IMR-90 (cell line): ENCODE data around the gene CAPN2. TPM values are rescaled to one million over a fixed set of nuclear protein-coding genes. Genes with fewer than 3 reads are reported as not detected.

Experiments used
- ATAC-seq: fragments of 200-7000 bp; cut with Tn5 transposase; 2 replicates; pipeline ENCODE4 v1.9.1; 2020; ENCODE audit warnings: low read depth, mild to moderate bottlenecking, moderate library complexity
- BruUV-seq: library from RNA; stranded (reverse); fragments of 400-500 nt; replicated peaks from 2 replicates; lab custom pipeline; 2021; lab: Mats Ljungman, UMichigan
- CTCF ChIA-PET: fragments of 300-600 bp; formaldehyde crosslinking; extraction: SDS; loops from one replicate; lab custom pipeline; 2021; ENCODE audit warnings: antibody characterized with exemption; lab: Yijun Ruan, JAX
- POLR2A ChIA-PET: fragments of 300-600 bp; sonication (Branson Sonifier 250); formaldehyde crosslinking; loops from one replicate; lab custom pipeline; 2022; ENCODE audit warnings: antibody characterized with exemption; ENCODE audit not compliant: unreplicated experiment; lab: Charles Lee
- DNase-seq: peaks from one replicate; pipeline ENCODE4 v3.0.0; 2013
- H2AFZ ChIP-seq: replicated peaks from 2 replicates; pipeline ENCODE3; 2013; ENCODE audit warnings: low read length, mild to moderate bottlenecking; ENCODE audit not compliant: poor library complexity
- H2AK5ac ChIP-seq: 2 replicates; pipeline ENCODE4 v1.6.1; 2013; ENCODE audit warnings: low read depth, low read length, inconsistent platforms
- H2AK9ac ChIP-seq: replicated peaks from 2 replicates; pipeline ENCODE3; 2013; ENCODE audit warnings: mild to moderate bottlenecking, low read depth, low read length, moderate library complexity; ENCODE audit not compliant: poor library complexity
- H2BK120ac ChIP-seq: 2 replicates; pipeline ENCODE4 v1.6.1; 2013; ENCODE audit warnings: low read depth, low read length, inconsistent platforms
- H2BK15ac ChIP-seq: 3 replicates; pipeline ENCODE4 v1.6.1; 2013; ENCODE audit warnings: low read depth, low read length, inconsistent platforms
- H2BK20ac ChIP-seq: 2 replicates; pipeline ENCODE4 v1.6.1; 2013; ENCODE audit warnings: low read depth, mild to moderate bottlenecking, inconsistent platforms, low read length, moderate library complexity
- H2BK5ac ChIP-seq: 2 replicates; pipeline ENCODE4 v1.6.1; 2013; ENCODE audit warnings: mild to moderate bottlenecking, low read depth, low read length, inconsistent platforms; ENCODE audit not compliant: poor library complexity, severe bottlenecking
- H3K14ac ChIP-seq: replicated peaks from 2 replicates; pipeline ENCODE4 v1.6.1; 2013; ENCODE audit warnings: low read depth, low read length, inconsistent platforms
- H3K18ac ChIP-seq: 2 replicates; pipeline ENCODE4 v1.6.1; 2013; ENCODE audit warnings: low read depth, low read length, control low read depth
- H3K23ac ChIP-seq: 2 replicates; pipeline ENCODE4 v1.6.1; 2013; ENCODE audit warnings: low read depth, low read length, inconsistent platforms
- H3K27ac ChIP-seq: 2 replicates; pipeline ENCODE4 v1.5.1; 2013; ENCODE audit warnings: mild to moderate bottlenecking, control low read depth, low read length; ENCODE audit not compliant: insufficient read depth
- H3K27me3 ChIP-seq: 2 replicates; pipeline ENCODE4 v1.6.1; 2013; ENCODE audit warnings: low read length; ENCODE audit not compliant: control insufficient read depth, insufficient read depth
- H3K36me3 ChIP-seq: 2 replicates; pipeline ENCODE4 v1.6.1; 2013; ENCODE audit warnings: low read length, mixed read lengths; ENCODE audit not compliant: control insufficient read depth, insufficient read depth
- H3K4ac ChIP-seq: 2 replicates; pipeline ENCODE4 v1.6.1; 2013; ENCODE audit warnings: low read depth, low read length, inconsistent platforms
- H3K4me1 ChIP-seq: 2 replicates; pipeline ENCODE4 v1.6.1; 2013; ENCODE audit warnings: low read length, mixed read lengths; ENCODE audit not compliant: control insufficient read depth, insufficient read depth
- H3K4me2 ChIP-seq: 2 replicates; pipeline ENCODE4 v1.6.1; 2013; ENCODE audit warnings: low read depth, mild to moderate bottlenecking, control low read depth, low read length, moderate library complexity
- H3K4me3 ChIP-seq: 2 replicates; pipeline ENCODE4 v1.5.1; 2013; ENCODE audit warnings: low read depth, mild to moderate bottlenecking, control low read depth, low read length, moderate library complexity; ENCODE audit not compliant: insufficient read depth
- H3K56ac ChIP-seq: 2 replicates; pipeline ENCODE4 v1.6.1; 2013; ENCODE audit warnings: low read length, inconsistent platforms; ENCODE audit not compliant: insufficient read depth; ENCODE audit errors: extremely low read depth
- H3K79me1 ChIP-seq, 2 experiments: 2 replicates each; pipeline ENCODE4 v1.6.1; 2013; ENCODE audit warnings: low read length in 2 of 2, inconsistent platforms in 1 of 2, low read depth in 1 of 2
- H3K9ac ChIP-seq: 2 replicates; pipeline ENCODE4 v1.6.1; 2013; ENCODE audit warnings: low read depth, low read length, control low read depth
- H3K9me1 ChIP-seq: 2 replicates; pipeline ENCODE4 v1.6.1; 2013; ENCODE audit warnings: low read length, inconsistent platforms; ENCODE audit not compliant: insufficient read depth
- H3K9me3 ChIP-seq: 2 replicates; pipeline ENCODE4 v1.6.1; 2013; ENCODE audit warnings: low read length; ENCODE audit not compliant: control insufficient read depth, insufficient read depth
- H4K20me1 ChIP-seq: 2 replicates; pipeline ENCODE4 v1.6.1; 2013; ENCODE audit warnings: low read length, inconsistent platforms; ENCODE audit not compliant: insufficient read depth
- H4K5ac ChIP-seq: 2 replicates; pipeline ENCODE4 v1.6.1; 2013; ENCODE audit warnings: mild to moderate bottlenecking, low read depth, low read length, control low read depth
- H4K8ac ChIP-seq, 2 experiments: 2 replicates each; pipeline ENCODE4 v1.6.1; 2013; ENCODE audit warnings: low read depth in 2 of 2, low read length in 2 of 2, control low read depth in 1 of 2, inconsistent platforms in 1 of 2
- H4K91ac ChIP-seq: 2 replicates; pipeline ENCODE4 v1.6.1; 2013; ENCODE audit warnings: low read depth, low read length, inconsistent platforms; ENCODE audit not compliant: insufficient read depth
- BHLHE40 ChIP-seq: fragments of 150-350 bp; IDR thresholded peaks from 2 replicates; pipeline ENCODE4 v1.6.1; 2016; ENCODE audit warnings: mild to moderate bottlenecking, low read depth, low read length
- CTCF ChIP-seq: conservative IDR thresholded peaks from 2 replicates; pipeline ENCODE4 v1.5.1; 2012; ENCODE audit warnings: mild to moderate bottlenecking, low read depth, low read length, improper control_type of control experiment
- FOS ChIP-seq: fragments of 150-350 bp; IDR thresholded peaks from 2 replicates; pipeline ENCODE4 v1.6.1; 2016; ENCODE audit warnings: low read depth, low read length
- MAFK ChIP-seq: IDR thresholded peaks from 2 replicates; pipeline ENCODE4 v1.6.1; 2012; ENCODE audit warnings: low read depth, low read length, improper control_type of control experiment
- MXI1 ChIP-seq: IDR thresholded peaks from 2 replicates; pipeline ENCODE4 v1.6.1; 2012; ENCODE audit warnings: low read depth, mild to moderate bottlenecking, low read length, moderate library complexity, borderline replicate concordance
- NFE2L2 ChIP-seq: fragments of 150-350 bp; IDR thresholded peaks from 2 replicates; pipeline ENCODE4 v1.6.1; 2016; ENCODE audit warnings: low read depth, mild to moderate bottlenecking, low read length
- RCOR1 ChIP-seq: IDR thresholded peaks from 2 replicates; pipeline ENCODE4 v1.6.1; 2012; ENCODE audit warnings: mild to moderate bottlenecking, low read length, improper control_type of control experiment; ENCODE audit not compliant: insufficient replicate concordance
- RFX5 ChIP-seq: IDR thresholded peaks from 2 replicates; pipeline ENCODE4 v1.8.0; 2012; ENCODE audit warnings: low read depth, mild to moderate bottlenecking, low read length, moderate library complexity
- SMC3 ChIP-seq: fragments of 150-350 bp; IDR thresholded peaks from 2 replicates; pipeline ENCODE4 v1.6.1; 2016; ENCODE audit warnings: low read depth, mild to moderate bottlenecking, antibody characterized with exemption, low read length, moderate library complexity
- USF2 ChIP-seq: fragments of 150-350 bp; IDR thresholded peaks from 2 replicates; pipeline ENCODE4 v1.6.1; 2017; ENCODE audit warnings: mild to moderate bottlenecking, antibody characterized with exemption, low read length, low read depth
- WGBS, 2 experiments: methylation state at CpG; one replicate each; pipeline versions ENCODE4 v1.1.5 to v1.1.7; 2013; ENCODE audit warnings: missing lambda C conversion rate in 2 of 2; ENCODE audit not compliant: insufficient read length in 1 of 2; ENCODE audit errors: extremely low coverage in 2 of 2; 5-methylcytosine and 5-hydroxymethylcytosine counted together
- dilution Hi-C: fragments of 300-500 bp; cut with HindIII; formaldehyde crosslinking; loops from one replicate; pipeline ENCODE4 v1.14.3; 2018; ENCODE audit warnings: low sequenced_read_pairs; ENCODE audit not compliant: unreplicated experiment
- in situ Hi-C: fragments of 300-500 bp; cut with MboI; formaldehyde crosslinking; loops from 3 replicates; pipeline ENCODE4 v1.14.3; 2019; ENCODE audit warnings: low sequenced_read_pairs, inconsistent platforms, mixed read lengths
- intact Hi-C: fragments of 100-400 bp; cut with micrococcal nuclease; formaldehyde crosslinking; loops from 2 replicates; pipeline ENCODE4 v1.10.0; 2022
- polyA plus RNA-seq, 3 experiments: library from polyadenylated mRNA; depleted of rRNA; stranded (reverse); fragments of >200 nt; gene quantifications; 2 replicates each; pipeline ENCODE4 v1.2.3, GENCODE V29; 2012; ENCODE audit warnings: low replicate concordance in 1 of 3
- total RNA-seq: library from RNA; depleted of rRNA; stranded (reverse); fragments of >200 nt; gene quantifications from 2 replicates; pipeline ENCODE4 v1.2.3, GENCODE V29; 2012

Gene CAPN2
- total and polyA plus RNA-seq, 2 of the 4 experiments (the other 2 are of a cell fraction) = 339 to 430 TPM

GRCh38 chr1:223674119-223674890, 38.0 kb upstream of the CAPN2 start:
- Histone ChIP-seq H3K23ac (no peak overlapping the region), H3K36me3 (no peaks in the 10 kb centered on the region), H3K4me2 (no peak overlapping the region), H3K27me3 (peaks cover 7% of the 10 kb centered on the region), H3K9me1 (no peaks in the 10 kb centered on the region), H3K79me1 (no peaks in the 10 kb centered on the region), H3K9ac (no peak overlapping the region), H4K8ac (no peak overlapping the region), H3K56ac (no peak overlapping the region), H3K9me3 (peaks cover 2% of the 10 kb centered on the region; the same call in 1 of the 2 replicates), H2BK5ac (no peak overlapping the region), H2AK9ac (no peak overlapping the region), H2AFZ (no peak overlapping the region), H3K4me3 (no peak overlapping the region), H4K91ac (no peak overlapping the region), H2BK15ac (no peak overlapping the region), H3K4ac (no peak overlapping the region), H2AK5ac (no peak overlapping the region), H3K4me1 (no peaks in the 10 kb centered on the region), H4K20me1 (no peaks in the 10 kb centered on the region), H3K27ac (no peak overlapping the region), H3K14ac (no peak overlapping the region), H2BK20ac (no peak overlapping the region), H2BK120ac (no peak overlapping the region), H4K5ac (no peak overlapping the region), H3K18ac (no peak overlapping the region)
- CTCF ChIA-PET = no interaction called here
- ATAC-seq = no peak
- TF ChIP-seq USF2 = no peak
- no peak for TF ChIP-seq RFX5
- no peak for TF ChIP-seq NFE2L2
- TF ChIP-seq RCOR1 = no peak
- no peak for TF ChIP-seq MAFK
- no peak for TF ChIP-seq FOS
- no peak for TF ChIP-seq BHLHE40
- TF ChIP-seq CTCF = no peak
- TF ChIP-seq SMC3 = no peak
- TF ChIP-seq MXI1 = no peak
- BruUV-seq = no TSS peak
- WGBS, 2 experiments = no CpG with 5 or more reads among the region's 5 CpGs
- POLR2A ChIA-PET = no interaction called here
- no peak for DNase-seq
- intact Hi-C loops = no loop called here
- dilution Hi-C loops = no loop called here
- in situ Hi-C loops = no loop called here
